ENCODE results near the gene ANGPT4. TPM values are rescaled to one million over a fixed set of nuclear protein-coding genes. Genes with fewer than 3 reads are reported as not detected.

Gene ANGPT4
- total RNA-seq, 1 experiment from 2014 or later = not detected

DNA sequence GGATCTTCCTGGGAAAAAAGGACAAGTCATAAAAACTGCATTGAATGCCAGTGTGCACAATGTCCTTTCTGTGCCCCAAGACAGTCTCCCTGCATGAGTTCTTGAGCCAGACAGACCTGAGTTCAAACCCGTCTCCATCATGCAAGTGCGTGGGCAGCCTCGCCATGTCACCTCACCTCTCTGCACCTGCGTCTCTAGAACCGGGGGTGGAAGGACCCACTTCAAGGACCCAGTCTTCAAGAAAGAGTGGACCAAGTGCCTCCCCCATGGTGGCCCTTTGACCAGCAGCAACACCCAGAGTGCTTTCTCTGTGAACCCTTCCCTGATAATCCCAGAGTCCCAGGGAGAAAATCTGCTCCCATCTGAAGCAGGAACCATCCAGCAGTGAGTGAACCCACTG lies 23.5 kb upstream of the ANGPT4 start:
- CTCF ChIA-PET = no interaction called here
- H3K9me3 Mint-ChIP-seq (ENCODE audit: unreplicated experiment) = peaks cover 2% of the 10 kb centered on the region
- no peak overlapping the region for H3K4me3 ChIP-seq (ENCODE audit: low read depth, low read length)
- no peaks in the 10 kb centered on the region for H3K36me3 Mint-ChIP-seq (ENCODE audit: insufficient read depth, unreplicated experiment)
- intact Hi-C loops (cut with micrococcal nuclease; ENCODE audit: unreplicated experiment) = no loop called here
- H3K27me3 ChIP-seq (replicated peaks; ENCODE audit: control insufficient read depth, insufficient read depth, low read length) = no peaks in the 10 kb centered on the region
- H3K9me3 ChIP-seq = no peaks in the 10 kb centered on the region
- H3K36me3 ChIP-seq (ENCODE audit: control insufficient read depth, insufficient read depth, low read length) = no peaks in the 10 kb centered on the region
- H3K27me3 Mint-ChIP-seq (ENCODE audit: insufficient read depth, unreplicated experiment) = no peaks in the 10 kb centered on the region
- DNase-seq = no peak
- H3K27ac Mint-ChIP-seq (ENCODE audit: unreplicated experiment) = no peak overlapping the region
- TF ChIP-seq, protein P1, sequence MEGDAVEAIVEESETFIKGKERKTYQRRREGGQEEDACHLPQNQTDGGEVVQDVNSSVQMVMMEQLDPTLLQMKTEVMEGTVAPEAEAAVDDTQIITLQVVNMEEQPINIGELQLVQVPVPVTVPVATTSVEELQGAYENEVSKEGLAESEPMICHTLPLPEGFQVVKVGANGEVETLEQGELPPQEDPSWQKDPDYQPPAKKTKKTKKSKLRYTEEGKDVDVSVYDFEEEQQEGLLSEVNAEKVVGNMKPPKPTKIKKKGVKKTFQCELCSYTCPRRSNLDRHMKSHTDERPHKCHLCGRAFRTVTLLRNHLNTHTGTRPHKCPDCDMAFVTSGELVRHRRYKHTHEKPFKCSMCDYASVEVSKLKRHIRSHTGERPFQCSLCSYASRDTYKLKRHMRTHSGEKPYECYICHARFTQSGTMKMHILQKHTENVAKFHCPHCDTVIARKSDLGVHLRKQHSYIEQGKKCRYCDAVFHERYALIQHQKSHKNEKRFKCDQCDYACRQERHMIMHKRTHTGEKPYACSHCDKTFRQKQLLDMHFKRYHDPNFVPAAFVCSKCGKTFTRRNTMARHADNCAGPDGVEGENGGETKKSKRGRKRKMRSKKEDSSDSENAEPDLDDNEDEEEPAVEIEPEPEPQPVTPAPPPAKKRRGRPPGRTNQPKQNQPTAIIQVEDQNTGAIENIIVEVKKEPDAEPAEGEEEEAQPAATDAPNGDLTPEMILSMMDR (IDR thresholded peaks at IDR 0.05; ENCODE audit: insufficient read depth in 1 of 2, low read depth in 1 of 2, low read length in 1 of 2, severe bottlenecking in 1 of 2, unreplicated experiment in 1 of 2) = no peak
- BruUV-seq (replicated peaks) = no TSS peak
- H3K4me1 ChIP-seq = peaks cover 16% of the 10 kb centered on the region
- POLR2A ChIA-PET = no interaction called here
- no peak overlapping the region for H3K4me3 Mint-ChIP-seq (ENCODE audit: unreplicated experiment)
- H3K4me1 Mint-ChIP-seq (ENCODE audit: low read depth, unreplicated experiment) = peaks cover 2% of the 10 kb centered on the region

DNA sequence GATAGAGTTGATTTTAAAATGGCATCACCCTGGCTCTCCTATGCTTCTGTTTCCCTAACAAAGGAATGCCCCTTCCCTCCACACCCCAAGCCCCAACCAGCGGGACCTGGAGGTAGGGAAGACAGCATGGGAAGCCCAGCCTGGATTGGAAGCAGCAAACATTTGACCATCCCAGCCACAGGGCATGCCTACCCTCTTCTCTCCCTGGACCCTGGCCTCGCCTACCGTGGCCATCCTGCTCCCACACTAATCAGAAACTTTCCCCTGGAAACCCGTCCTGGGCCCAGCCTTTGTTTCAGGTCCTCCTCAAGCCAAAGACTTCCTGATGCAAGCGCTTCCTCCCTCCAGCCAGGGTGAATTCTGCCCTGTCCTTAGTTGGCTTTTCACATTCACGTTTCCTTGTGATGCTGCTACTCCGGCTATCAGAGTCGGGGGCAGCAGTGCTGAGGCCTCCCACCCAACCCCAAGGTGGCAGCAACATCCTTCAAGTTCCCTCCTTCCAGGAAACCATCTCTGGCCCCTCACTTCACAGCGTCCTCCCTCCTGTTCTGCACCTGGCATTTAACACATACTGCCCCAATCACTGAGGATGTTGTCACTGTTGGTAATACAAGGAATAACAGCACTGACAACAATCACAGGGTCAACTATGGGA lies 18.2 kb upstream of the ANGPT4 start:
- TF ChIP-seq, protein P1 (IDR thresholded peaks at IDR 0.05; ENCODE audit: insufficient read depth in 1 of 2, low read depth in 1 of 2, low read length in 1 of 2, severe bottlenecking in 1 of 2, unreplicated experiment in 1 of 2) = no peak
- no peak overlapping the region for H3K4me3 Mint-ChIP-seq (ENCODE audit: unreplicated experiment)
- CTCF ChIA-PET = no interaction called here
- intact Hi-C loops (cut with micrococcal nuclease; ENCODE audit: unreplicated experiment) = no loop called here
- DNase-seq = no peak
- H3K4me1 Mint-ChIP-seq (ENCODE audit: low read depth, unreplicated experiment) = no peaks in the 10 kb centered on the region
- no peaks in the 10 kb centered on the region for H3K27me3 ChIP-seq (replicated peaks; ENCODE audit: control insufficient read depth, insufficient read depth, low read length)
- POLR2A ChIA-PET = no interaction called here
- no peaks in the 10 kb centered on the region for H3K4me1 ChIP-seq
- no peak overlapping the region for H3K4me3 ChIP-seq (ENCODE audit: low read depth, low read length)
- H3K27ac Mint-ChIP-seq (ENCODE audit: unreplicated experiment) = no peak overlapping the region
- no TSS peak for BruUV-seq (replicated peaks)
- H3K9me3 Mint-ChIP-seq (ENCODE audit: unreplicated experiment) = peaks cover 36% of the 10 kb centered on the region
- no peaks in the 10 kb centered on the region for H3K36me3 ChIP-seq (ENCODE audit: control insufficient read depth, insufficient read depth, low read length)
- H3K27me3 Mint-ChIP-seq (ENCODE audit: insufficient read depth, unreplicated experiment) = no peaks in the 10 kb centered on the region
- peaks cover 23% of the 10 kb centered on the region for H3K9me3 ChIP-seq
- no peaks in the 10 kb centered on the region for H3K36me3 Mint-ChIP-seq (ENCODE audit: insufficient read depth, unreplicated experiment)

DNA sequence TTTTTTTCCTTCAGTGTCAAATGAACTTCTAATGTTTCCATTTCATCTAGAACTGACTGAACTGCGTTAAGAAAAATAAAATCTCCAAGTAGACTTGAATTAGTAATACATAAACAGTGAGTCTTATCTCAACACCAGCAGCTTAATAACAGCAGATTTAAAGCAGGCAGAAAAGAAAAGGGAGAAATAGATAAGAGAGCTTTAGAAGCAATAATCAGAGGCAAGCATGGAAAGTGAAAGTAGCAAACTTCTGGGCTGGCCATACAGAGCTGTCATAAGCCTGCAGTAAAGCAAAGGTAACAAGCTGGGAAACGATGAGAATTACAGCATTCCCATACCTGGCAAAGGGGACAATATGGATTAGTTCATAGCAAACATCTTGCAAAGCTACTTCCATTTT lies 16.9 kb upstream of the ANGPT4 start:
- intact Hi-C loops (cut with micrococcal nuclease; ENCODE audit: unreplicated experiment) = no loop called here
- Mint-ChIP-seq H3K36me3 (ENCODE audit: insufficient read depth, unreplicated experiment) (no peaks in the 10 kb centered on the region), H3K9me3 (ENCODE audit: unreplicated experiment) (peaks cover 36% of the 10 kb centered on the region), H3K27me3 (ENCODE audit: insufficient read depth, unreplicated experiment) (no peaks in the 10 kb centered on the region), H3K4me3 (ENCODE audit: unreplicated experiment) (no peak overlapping the region), H3K4me1 (ENCODE audit: low read depth, unreplicated experiment) (no peaks in the 10 kb centered on the region), H3K27ac (ENCODE audit: unreplicated experiment) (no peak overlapping the region)
- BruUV-seq (replicated peaks) = no TSS peak
- ChIA-PET POLR2A (no interaction called here), CTCF (no interaction called here)
- Histone ChIP-seq H3K9me3 (peaks cover 23% of the 10 kb centered on the region), H3K36me3 (ENCODE audit: control insufficient read depth, insufficient read depth, low read length) (no peaks in the 10 kb centered on the region), H3K4me3 (ENCODE audit: low read depth, low read length) (no peak overlapping the region), H3K4me1 (no peaks in the 10 kb centered on the region), H3K27me3 (replicated peaks; ENCODE audit: control insufficient read depth, insufficient read depth, low read length) (no peaks in the 10 kb centered on the region)
- TF ChIP-seq, protein P1 (IDR thresholded peaks at IDR 0.05; ENCODE audit: insufficient read depth in 1 of 2, low read depth in 1 of 2, low read length in 1 of 2, severe bottlenecking in 1 of 2, unreplicated experiment in 1 of 2) = no peak
- DNase-seq = no peak
